ENCODE measurements around the gene ZBTB47. TPM values are rescaled to one million over a fixed set of nuclear protein-coding genes. Genes with fewer than 3 reads are reported as not detected.

ZBTB47 gene
- total RNA-seq, 1 donor from 2014 or later: 7.6 TPM

DNA sequence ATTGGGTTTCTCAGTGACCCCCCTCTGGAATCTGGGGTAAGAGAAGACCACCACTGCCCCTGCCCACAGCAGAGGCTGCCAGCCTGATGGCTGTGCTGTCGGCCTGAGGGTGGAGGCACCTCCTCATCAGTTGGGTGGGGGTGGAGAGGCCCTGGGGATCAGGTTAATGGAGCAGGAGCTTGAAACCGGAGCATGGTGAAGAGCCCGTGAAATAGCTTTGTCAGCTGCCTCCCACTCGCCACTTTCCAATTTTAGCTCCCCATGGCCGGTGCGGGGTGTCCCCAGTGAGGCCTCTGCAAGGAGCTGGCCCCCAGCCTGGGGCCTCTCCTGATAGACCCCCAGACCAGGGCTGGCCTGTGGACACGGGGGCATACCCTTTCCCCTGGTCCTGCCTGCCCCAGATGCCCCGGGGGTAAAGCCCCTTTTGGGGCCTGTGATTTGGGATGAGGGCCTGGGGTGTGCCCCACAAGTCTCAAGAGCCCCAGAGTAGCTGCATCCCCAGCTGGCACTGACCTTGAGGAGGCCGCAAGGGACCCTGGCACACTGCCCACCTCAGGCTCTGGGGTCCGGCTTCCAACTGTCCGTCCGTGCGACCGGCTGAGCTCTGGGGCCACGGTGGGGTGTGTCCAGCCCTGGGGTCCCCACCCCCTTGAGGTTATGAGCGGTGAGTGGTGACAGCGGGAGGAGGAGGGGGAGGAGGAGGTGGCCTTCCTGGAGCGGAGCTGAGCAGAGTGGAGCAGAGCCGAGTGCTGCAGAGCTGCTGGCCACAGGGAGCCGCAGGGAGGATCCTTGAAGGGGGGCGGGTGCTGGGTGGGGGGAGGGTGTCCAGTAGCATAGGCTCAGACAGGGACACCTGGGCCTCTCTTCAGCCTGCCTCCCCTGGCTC, 48.8 kb downstream of the ZBTB47 start, which contains the start of gene HHATL:
Gene HHATL, minus strand, starts transcription at position 733 of the 886 bp plus-strand sequence. CDS start 1,972 bp downstream, outside the sequence.
- FAIRE-seq: no peak
- Histone ChIP-seq H3K36me3 (ENCODE audit: control insufficient read depth, insufficient read depth, low read length) (no peaks in the 10 kb centered on the region), H3K4me3 (ENCODE audit: low read depth, low read length) (no peak within 1 kb of the TSS), H3K27me3 (ENCODE audit: control insufficient read depth, insufficient read depth, low read length) (no peaks in the 10 kb centered on the region)
- TF ChIP-seq, protein P1, sequence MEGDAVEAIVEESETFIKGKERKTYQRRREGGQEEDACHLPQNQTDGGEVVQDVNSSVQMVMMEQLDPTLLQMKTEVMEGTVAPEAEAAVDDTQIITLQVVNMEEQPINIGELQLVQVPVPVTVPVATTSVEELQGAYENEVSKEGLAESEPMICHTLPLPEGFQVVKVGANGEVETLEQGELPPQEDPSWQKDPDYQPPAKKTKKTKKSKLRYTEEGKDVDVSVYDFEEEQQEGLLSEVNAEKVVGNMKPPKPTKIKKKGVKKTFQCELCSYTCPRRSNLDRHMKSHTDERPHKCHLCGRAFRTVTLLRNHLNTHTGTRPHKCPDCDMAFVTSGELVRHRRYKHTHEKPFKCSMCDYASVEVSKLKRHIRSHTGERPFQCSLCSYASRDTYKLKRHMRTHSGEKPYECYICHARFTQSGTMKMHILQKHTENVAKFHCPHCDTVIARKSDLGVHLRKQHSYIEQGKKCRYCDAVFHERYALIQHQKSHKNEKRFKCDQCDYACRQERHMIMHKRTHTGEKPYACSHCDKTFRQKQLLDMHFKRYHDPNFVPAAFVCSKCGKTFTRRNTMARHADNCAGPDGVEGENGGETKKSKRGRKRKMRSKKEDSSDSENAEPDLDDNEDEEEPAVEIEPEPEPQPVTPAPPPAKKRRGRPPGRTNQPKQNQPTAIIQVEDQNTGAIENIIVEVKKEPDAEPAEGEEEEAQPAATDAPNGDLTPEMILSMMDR (IDR thresholded peaks at IDR 0.05; ENCODE audit: insufficient read depth, low read length, severe bottlenecking): no peak
- no peak for DNase-seq (ENCODE audit: low read depth)

DNA sequence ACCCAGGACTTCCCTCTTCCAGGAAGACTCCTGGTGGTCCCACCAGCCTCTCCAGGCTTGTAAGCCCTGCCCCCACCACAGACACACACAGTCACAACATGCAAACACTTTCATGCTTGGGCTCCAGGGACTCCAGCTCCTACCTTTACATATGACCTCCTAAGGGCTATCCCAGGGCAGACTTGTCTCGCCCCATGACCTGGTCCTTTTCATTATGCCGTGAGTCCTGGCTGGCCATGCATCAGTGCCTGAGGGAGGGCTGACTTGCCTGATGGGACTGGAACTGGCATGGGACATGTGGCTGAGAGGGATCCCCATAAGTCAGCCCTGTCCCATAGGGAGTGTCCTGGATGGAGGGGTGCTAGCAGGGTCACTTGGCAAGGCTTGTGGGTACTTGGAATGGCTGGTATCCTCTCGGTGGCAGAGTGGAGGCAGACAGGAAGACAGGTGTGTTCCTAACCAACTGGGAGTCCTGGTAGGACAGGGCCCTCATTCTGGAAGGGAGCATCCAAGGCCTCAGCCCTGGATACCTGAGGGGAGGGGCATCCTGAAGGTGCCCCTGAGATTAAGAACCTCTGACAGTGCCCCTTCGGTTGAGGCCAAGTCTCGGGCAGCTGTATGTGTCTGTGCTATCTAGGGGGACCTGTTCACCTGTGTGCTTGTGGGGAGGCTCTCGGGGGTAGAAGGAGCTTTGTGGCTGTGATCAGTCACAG, 49.6 kb downstream of the ZBTB47 start:
- H3K4me3 ChIP-seq (ENCODE audit: low read depth, low read length): no peak overlapping the region
- no peaks in the 10 kb centered on the region for H3K36me3 ChIP-seq (ENCODE audit: control insufficient read depth, insufficient read depth, low read length)
- FAIRE-seq (no peak), DNase-seq (ENCODE audit: low read depth) (no peak)
- TF ChIP-seq, protein P1 (IDR thresholded peaks at IDR 0.05; ENCODE audit: insufficient read depth, low read length, severe bottlenecking): no peak
- H3K27me3 ChIP-seq (ENCODE audit: control insufficient read depth, insufficient read depth, low read length): no peaks in the 10 kb centered on the region

GRCh38 chr3:42703695-42704025, 50.2 kb downstream of the ZBTB47 start:
- Histone ChIP-seq H3K4me3 (ENCODE audit: low read depth, low read length) (no peak overlapping the region), H3K36me3 (ENCODE audit: control insufficient read depth, insufficient read depth, low read length) (no peaks in the 10 kb centered on the region), H3K27me3 (ENCODE audit: control insufficient read depth, insufficient read depth, low read length) (no peaks in the 10 kb centered on the region)
- FAIRE-seq: peak; percentile 58
- no peak for DNase-seq (ENCODE audit: low read depth)
- TF ChIP-seq, protein P1 (IDR thresholded peaks at IDR 0.05; ENCODE audit: insufficient read depth, low read length, severe bottlenecking): no peak

GRCh38 chr3:42704136-42704841, 50.8 kb downstream of the ZBTB47 start:
- TF ChIP-seq, protein P1 (IDR thresholded peaks at IDR 0.05; ENCODE audit: insufficient read depth, low read length, severe bottlenecking): no peak
- H3K27me3 ChIP-seq (ENCODE audit: control insufficient read depth, insufficient read depth, low read length): no peaks in the 10 kb centered on the region
- no peak for FAIRE-seq
- DNase-seq (ENCODE audit: low read depth): no peak
- H3K4me3 ChIP-seq (ENCODE audit: low read depth, low read length): no peak overlapping the region
- H3K36me3 ChIP-seq (ENCODE audit: control insufficient read depth, insufficient read depth, low read length): no peaks in the 10 kb centered on the region

DNA sequence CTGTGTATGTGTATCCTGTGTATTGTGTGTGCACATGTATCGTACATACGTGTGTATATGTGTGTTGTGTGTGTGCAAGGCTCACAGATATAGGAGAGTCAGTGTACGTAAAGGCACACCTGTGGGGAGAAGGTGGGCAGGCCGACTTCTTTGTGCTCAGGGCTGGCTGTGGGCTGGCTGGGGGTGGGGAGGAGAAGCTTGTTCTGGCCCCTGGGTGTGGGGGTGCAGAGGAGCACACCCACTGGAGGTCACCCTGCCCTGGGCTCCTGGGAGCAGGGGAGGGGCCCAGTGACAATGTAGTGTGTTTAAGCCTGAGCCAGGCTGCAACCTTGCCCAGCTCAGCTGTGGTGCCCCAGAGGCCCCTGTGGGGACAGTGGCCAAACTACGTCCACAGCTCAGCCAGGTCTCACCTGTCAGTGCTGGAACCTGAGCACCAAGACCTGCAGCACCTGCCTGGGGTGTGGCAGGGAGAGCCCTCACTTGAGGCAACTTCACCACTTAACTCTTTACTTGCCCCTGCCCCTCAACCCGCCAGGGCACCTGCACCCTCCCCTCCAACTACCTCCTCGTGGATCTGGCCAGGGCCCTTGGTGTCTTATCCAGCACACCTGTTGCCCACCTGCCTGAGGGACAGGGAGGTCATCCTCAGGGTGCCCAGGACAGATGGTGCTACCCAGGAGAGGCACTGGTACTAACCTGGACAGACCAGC, 51.7 kb downstream of the ZBTB47 start:
- Histone ChIP-seq H3K27me3 (ENCODE audit: control insufficient read depth, insufficient read depth, low read length) (no peaks in the 10 kb centered on the region), H3K4me3 (ENCODE audit: low read depth, low read length) (no peak overlapping the region), H3K36me3 (ENCODE audit: control insufficient read depth, insufficient read depth, low read length) (no peaks in the 10 kb centered on the region)
- DNase-seq (ENCODE audit: low read depth) (no peak), FAIRE-seq (no peak)
- TF ChIP-seq, protein P1 (IDR thresholded peaks at IDR 0.05; ENCODE audit: insufficient read depth, low read length, severe bottlenecking): no peak

All from bronchial epithelial cell (primary cell).